Activated CD8-positive, alpha-beta memory T cell treated with anti-CD3 and anti-CD28 coated beads, Interleukin-2, amount 10 ng/mL, durations not matched to agents 7 days and 5 days (primary cell): ENCODE results near the gene CYFIP1. TPM values are rescaled to one million over a fixed set of nuclear protein-coding genes. Genes with fewer than 3 reads are reported as not detected.

Experiments
- ATAC-seq: fragments of 150-1000 bp; cut with Tn5 transposase; one replicate; pipeline ENCODE4 v1.10.0; 2021; ENCODE audit warnings: moderate library complexity
- CTCF ChIA-PET: fragments of 350-600 bp; sonication (Branson Sonifier 250); formaldehyde crosslinking; loops from one replicate; lab custom pipeline; 2021; ENCODE audit warnings: antibody characterized with exemption; lab: Charles Lee
- DNase-seq: peaks from one replicate; pipeline ENCODE4 v3.0.0-alpha.2; 2020
- H3K27ac Mint-ChIP-seq: one replicate; pipeline ENCODE4 v1.8.0; 2021; ENCODE audit warnings: mild to moderate bottlenecking, mixed read lengths
- H3K27me3 Mint-ChIP-seq: one replicate; pipeline ENCODE4 v1.8.0; 2021; ENCODE audit warnings: mixed read lengths
- H3K36me3 Mint-ChIP-seq: one replicate; pipeline ENCODE4 v1.8.0; 2021; ENCODE audit warnings: mild to moderate bottlenecking, mixed read lengths
- H3K4me1 Mint-ChIP-seq: one replicate; pipeline ENCODE4 v1.8.0; 2021; ENCODE audit warnings: mixed read lengths
- H3K4me3 Mint-ChIP-seq: one replicate; pipeline ENCODE4 v1.8.0; 2021; ENCODE audit warnings: mild to moderate bottlenecking, moderate library complexity, mixed read lengths
- H3K9me3 Mint-ChIP-seq: one replicate; pipeline ENCODE4 v1.8.0; 2022; ENCODE audit warnings: low read depth, mixed read lengths
- total RNA-seq, 2 experiments: library from RNA; stranded (reverse); gene quantifications; one replicate each; pipeline ENCODE4 v1.2.3, GENCODE V29; 2021

Gene CYFIP1
- total RNA-seq, 2 experiments from 2014 or later, result 12.3 to 21.2 TPM

GRCh38 chr15:22961762-22962161, 18.4 kb downstream of the CYFIP1 start:
- Mint-ChIP-seq H3K27ac (no peak overlapping the region), H3K4me3 (no peak overlapping the region), H3K4me1 (peaks cover 2% of the 10 kb centered on the region), H3K36me3 (no peaks in the 10 kb centered on the region), H3K27me3 (no peaks in the 10 kb centered on the region), H3K9me3 (no peaks in the 10 kb centered on the region)
- ATAC-seq (no peak), DNase-seq (no peak)
- CTCF ChIA-PET, result no interaction called here

GRCh38 chr15:22960556-22960955, 19.6 kb downstream of the CYFIP1 start:
- CTCF ChIA-PET, result no interaction called here
- Mint-ChIP-seq H3K4me1 (peaks cover 2% of the 10 kb centered on the region), H3K9me3 (no peaks in the 10 kb centered on the region), H3K36me3 (no peaks in the 10 kb centered on the region), H3K4me3 (no peak overlapping the region), H3K27ac (no peak overlapping the region), H3K27me3 (no peaks in the 10 kb centered on the region)
- ATAC-seq, result no peak
- DNase-seq, result no peak

GRCh38 chr15:22960126-22960525, 20.0 kb downstream of the CYFIP1 start:
- H3K4me1 Mint-ChIP-seq, result peaks cover 2% of the 10 kb centered on the region
- CTCF ChIA-PET, result no interaction called here
- ATAC-seq, result no peak
- H3K4me3 Mint-ChIP-seq, result no peak overlapping the region
- H3K36me3 Mint-ChIP-seq, result no peaks in the 10 kb centered on the region
- no peak overlapping the region for H3K27ac Mint-ChIP-seq
- no peak for DNase-seq
- no peaks in the 10 kb centered on the region for H3K27me3 Mint-ChIP-seq
- no peaks in the 10 kb centered on the region for H3K9me3 Mint-ChIP-seq

- Mint-ChIP-seq H3K4me3 (no peak overlapping the region), H3K4me1 (peaks cover 2% of the 10 kb centered on the region), H3K36me3 (no peaks in the 10 kb centered on the region), H3K27me3 (no peaks in the 10 kb centered on the region), H3K27ac (no peak overlapping the region), H3K9me3 (no peaks in the 10 kb centered on the region)
- CTCF ChIA-PET, result no interaction called here
- DNase-seq, result no peak
- ATAC-seq, result no peak
These were observed 20.7 kb downstream of the CYFIP1 start for GRCh38 chr15:22959321-22960101.

- H3K27ac Mint-ChIP-seq, result no peak overlapping the region
- DNase-seq (no peak), ATAC-seq (no peak)
- peaks cover 2% of the 10 kb centered on the region for H3K4me1 Mint-ChIP-seq
- no peak overlapping the region for H3K4me3 Mint-ChIP-seq
- no peaks in the 10 kb centered on the region for H3K9me3 Mint-ChIP-seq
- H3K27me3 Mint-ChIP-seq, result no peaks in the 10 kb centered on the region
- CTCF ChIA-PET, result no interaction called here
- H3K36me3 Mint-ChIP-seq, result no peaks in the 10 kb centered on the region
These were observed 21.5 kb downstream of the CYFIP1 start for GRCh38 chr15:22958487-22959280.

- no peaks in the 10 kb centered on the region for H3K27me3 Mint-ChIP-seq
- ATAC-seq (no peak), DNase-seq (no peak)
- no peaks in the 10 kb centered on the region for H3K36me3 Mint-ChIP-seq
- CTCF ChIA-PET, result no interaction called here
- no peak overlapping the region for H3K27ac Mint-ChIP-seq
- H3K9me3 Mint-ChIP-seq, result no peaks in the 10 kb centered on the region
- H3K4me3 Mint-ChIP-seq, result no peak overlapping the region
- H3K4me1 Mint-ChIP-seq, result peaks cover 2% of the 10 kb centered on the region
These were observed 23.2 kb downstream of the CYFIP1 start for GRCh38 chr15:22956978-22957260.

- DNase-seq (no peak), ATAC-seq (no peak)
- Mint-ChIP-seq H3K4me3 (no peak overlapping the region), H3K36me3 (no peaks in the 10 kb centered on the region), H3K4me1 (peaks cover 2% of the 10 kb centered on the region), H3K27me3 (no peaks in the 10 kb centered on the region), H3K9me3 (no peaks in the 10 kb centered on the region), H3K27ac (no peak overlapping the region)
- CTCF ChIA-PET, result no interaction called here
These were observed 23.8 kb downstream of the CYFIP1 start for GRCh38 chr15:22956257-22956977.

DNA sequence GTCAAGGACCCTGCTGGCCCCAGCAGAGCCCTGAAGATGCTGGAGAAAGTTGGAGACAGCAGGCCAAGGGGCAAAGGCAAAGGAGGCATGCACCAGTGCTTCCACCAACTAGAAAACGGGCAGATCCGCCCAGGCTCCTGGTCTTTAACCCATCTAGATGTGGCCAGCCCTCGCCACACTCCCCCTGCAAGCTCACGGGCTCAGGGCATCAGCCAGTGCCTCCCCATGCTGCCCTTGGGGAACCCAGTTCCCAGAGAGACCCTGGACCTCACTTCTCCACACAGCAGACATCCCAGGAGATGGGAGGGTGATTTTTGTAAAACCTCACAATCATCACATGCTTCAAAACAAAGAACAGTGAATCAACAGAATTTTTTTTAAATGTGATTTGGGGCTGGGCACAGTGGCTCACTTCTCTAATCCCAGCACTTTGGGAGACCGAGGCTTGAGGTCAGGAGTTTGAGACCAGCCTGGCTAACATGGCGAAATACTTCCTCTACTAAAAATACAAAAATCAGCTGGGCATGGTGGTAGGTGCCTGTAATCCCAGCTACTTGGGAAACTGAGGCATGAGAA, 24.5 kb downstream of the CYFIP1 start:
- ATAC-seq (no peak), DNase-seq (no peak)
- Mint-ChIP-seq H3K36me3 (no peaks in the 10 kb centered on the region), H3K27me3 (no peaks in the 10 kb centered on the region), H3K4me3 (no peak overlapping the region), H3K27ac (no peak overlapping the region), H3K9me3 (no peaks in the 10 kb centered on the region), H3K4me1 (peaks cover 2% of the 10 kb centered on the region)
- CTCF ChIA-PET, result no interaction called here

- H3K36me3 Mint-ChIP-seq, result no peaks in the 10 kb centered on the region
- no peaks in the 10 kb centered on the region for H3K9me3 Mint-ChIP-seq
- no peak overlapping the region for H3K4me3 Mint-ChIP-seq
- H3K27me3 Mint-ChIP-seq, result no peaks in the 10 kb centered on the region
- H3K27ac Mint-ChIP-seq, result no peak overlapping the region
- H3K4me1 Mint-ChIP-seq, result peaks cover 2% of the 10 kb centered on the region
- CTCF ChIA-PET, result no interaction called here
- no peak for DNase-seq
- ATAC-seq, result no peak
These were observed 25.2 kb downstream of the CYFIP1 start for GRCh38 chr15:22954798-22955543.

GRCh38 chr15:22954326-22954725, 25.8 kb downstream of the CYFIP1 start:
- peaks cover under 1% of the 10 kb centered on the region for H3K27me3 Mint-ChIP-seq
- DNase-seq, result no peak
- H3K4me3 Mint-ChIP-seq, result no peak overlapping the region
- peaks cover 2% of the 10 kb centered on the region for H3K4me1 Mint-ChIP-seq
- ATAC-seq, result no peak
- H3K9me3 Mint-ChIP-seq, result no peaks in the 10 kb centered on the region
- H3K27ac Mint-ChIP-seq, result no peak overlapping the region
- H3K36me3 Mint-ChIP-seq, result no peaks in the 10 kb centered on the region
- CTCF ChIA-PET, result no interaction called here

- no peaks in the 10 kb centered on the region for H3K36me3 Mint-ChIP-seq
- CTCF ChIA-PET, result no interaction called here
- H3K9me3 Mint-ChIP-seq, result no peaks in the 10 kb centered on the region
- no peak overlapping the region for H3K27ac Mint-ChIP-seq
- H3K4me1 Mint-ChIP-seq, result peaks cover 6% of the 10 kb centered on the region
- peaks cover 9% of the 10 kb centered on the region for H3K27me3 Mint-ChIP-seq
- ATAC-seq, result no peak
- no peak for DNase-seq
- no peak overlapping the region for H3K4me3 Mint-ChIP-seq
These were observed 27.2 kb downstream of the CYFIP1 start for GRCh38 chr15:22952796-22953579.

DNA sequence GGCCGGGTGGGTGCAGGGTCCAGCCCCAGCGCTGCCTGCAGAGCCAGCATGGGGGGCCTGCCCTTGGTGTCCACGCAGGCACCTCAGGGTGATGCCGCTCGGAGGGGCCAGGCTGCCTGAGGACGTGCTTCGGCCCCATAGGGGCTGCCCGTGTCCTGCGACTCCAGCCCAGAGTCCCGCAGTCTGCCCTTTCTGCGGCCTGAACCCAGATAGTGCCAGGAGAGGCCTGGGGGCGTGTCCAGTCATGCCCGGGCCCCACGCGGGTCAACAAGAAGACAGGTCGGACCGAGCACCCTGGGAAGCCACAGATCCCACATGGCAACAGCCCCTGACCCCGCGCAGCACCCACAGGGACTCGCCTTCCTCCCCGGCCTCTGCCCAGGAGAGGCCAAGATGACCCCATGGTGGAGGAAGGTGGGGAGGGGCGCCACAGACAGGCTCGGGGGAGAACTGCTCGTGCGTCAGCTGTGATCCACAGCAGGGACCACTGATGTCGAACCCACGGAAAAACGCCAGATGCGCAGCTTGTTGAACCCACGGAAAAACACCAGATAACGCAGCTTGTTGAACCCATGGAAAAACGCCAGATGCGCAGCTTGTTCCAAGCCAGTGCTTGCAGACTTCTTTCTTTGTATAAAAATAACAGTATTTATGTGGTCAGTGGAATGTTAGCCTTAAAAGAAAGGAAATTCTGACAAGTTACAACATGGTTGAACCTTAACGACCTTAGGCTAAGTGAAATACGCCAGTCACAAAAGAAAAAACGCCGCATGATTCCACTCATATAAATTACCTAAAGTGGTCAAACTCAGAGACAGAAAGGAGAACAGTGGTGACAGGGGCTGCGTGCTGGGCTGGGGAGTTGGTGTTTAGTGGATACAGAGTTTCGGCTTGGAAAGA, 28.5 kb downstream of the CYFIP1 start:
- peaks cover 6% of the 10 kb centered on the region for H3K4me1 Mint-ChIP-seq
- DNase-seq (no peak), ATAC-seq (no peak)
- no peak overlapping the region for H3K4me3 Mint-ChIP-seq
- no peaks in the 10 kb centered on the region for H3K36me3 Mint-ChIP-seq
- peaks cover 9% of the 10 kb centered on the region for H3K27me3 Mint-ChIP-seq
- CTCF ChIA-PET, result no interaction called here
- no peak overlapping the region for H3K27ac Mint-ChIP-seq
- no peaks in the 10 kb centered on the region for H3K9me3 Mint-ChIP-seq
